HCT116 (cell line): ENCODE measurements around the gene RPL15. TPM values are rescaled to one million over a fixed set of nuclear protein-coding genes. Genes with fewer than 3 reads are reported as not detected.

Experiments
- ATAC-seq: fragments of 200-7000 bp; cut with Tn5 transposase; 2 replicates; pipeline ENCODE4 v1.9.1; 2020; ENCODE audit warnings: mild to moderate bottlenecking, moderate library complexity
- BruUV-seq: library from RNA; stranded (reverse); fragments of 400-500 nt; replicated peaks from 2 replicates; lab custom pipeline; 2021; lab: Mats Ljungman, UMichigan
- CTCF ChIA-PET: fragments of 300-600 bp; sonication (Branson Sonifier 250); formaldehyde crosslinking; loops from one replicate; lab custom pipeline; 2021; ENCODE audit warnings: antibody characterized with exemption; lab: Charles Lee
- POLR2A ChIA-PET: fragments of 300-600, 350-600 bp; sonication (Branson Sonifier 250); formaldehyde crosslinking; loops from one replicate; lab custom pipeline; 2021; ENCODE audit warnings: antibody characterized with exemption; lab: Charles Lee
- RAD21 ChIA-PET, 2 experiments: fragments of 300-600 bp; sonication (Branson Sonifier 250); formaldehyde crosslinking; loops; one replicate each; lab custom pipeline; 2023; ENCODE audit warnings: low total read pairs in 2 of 2; ENCODE audit not compliant: uncharacterized antibody in 2 of 2, unreplicated experiment in 2 of 2, low non-redundant PET in 1 of 2; lab: Charles Lee
- DNase-seq: peaks from one replicate; pipeline ENCODE4 v3.0.0-alpha.2; 2010; ENCODE audit warnings: low read depth, low spot score
- H2AFZ ChIP-seq: fragments of 200-600 bp; shearing (Covaris generic), sonication (generic); 2 replicates; pipeline ENCODE4 v1.6.1; 2017; ENCODE audit warnings: low read depth, mixed run types, mixed read lengths, antibody characterized with exemption, low read length; ENCODE audit not compliant: poor library complexity, severe bottlenecking
- H3K27ac ChIP-seq: 2 replicates; pipeline ENCODE4 v1.5.1; 2012; ENCODE audit warnings: low read depth, low read length
- H3K27me3 ChIP-seq: fragments of 200-600 bp; sonication (generic); 2 replicates; pipeline ENCODE4 v1.6.1; 2016; ENCODE audit warnings: mixed run types, low read length, mixed read lengths; ENCODE audit not compliant: insufficient read depth
- H3K36me3 ChIP-seq, 2 experiments: fragments of 200-500 bp in 1 of 2; fragments of 200-600 bp in 1 of 2; sonication (Bioruptor generic) in 1 of 2; sonication (generic) in 1 of 2; 2 replicates each; pipeline versions ENCODE4 v1.5.1 to v1.6.1; 2014 to 2016; ENCODE audit warnings: low read length in 2 of 2, inconsistent platforms in 1 of 2, mixed read lengths in 1 of 2, mixed run types in 1 of 2; ENCODE audit not compliant: insufficient read depth in 2 of 2, control insufficient read depth in 1 of 2
- H3K4me1 ChIP-seq, 2 experiments: fragments of 200-600 bp in 1 of 2; sonication (generic) in 1 of 2; 2 replicates each; pipeline versions ENCODE4 v1.5.1 to v1.6.1; 2012 to 2017; ENCODE audit warnings: low read length in 2 of 2, inconsistent platforms in 1 of 2, mild to moderate bottlenecking in 1 of 2, mixed read lengths in 1 of 2, mixed run types in 1 of 2, moderate library complexity in 1 of 2; ENCODE audit not compliant: insufficient read depth in 2 of 2, control insufficient read depth in 1 of 2
- H3K4me2 ChIP-seq: fragments of 200-600 bp; sonication (generic); 2 replicates; pipeline ENCODE4 v1.6.1; 2017; ENCODE audit warnings: mixed run types, low read length, mixed read lengths
- H3K4me3 ChIP-seq, 2 experiments: fragments of 200-600 bp in 1 of 2; sonication (generic) in 1 of 2; replicated peaks in 1 of 2; 2 replicates each; pipeline ENCODE4 v1.5.1; 2011 to 2016; ENCODE audit warnings: low read length in 2 of 2, control low read depth in 1 of 2, low read depth in 1 of 2, mild to moderate bottlenecking in 1 of 2, mixed read lengths in 1 of 2, mixed run types in 1 of 2
- H3K79me2 ChIP-seq: fragments of 200-600 bp; sonication (generic); 2 replicates; pipeline ENCODE4 v1.6.1; 2017; ENCODE audit warnings: mild to moderate bottlenecking, mixed run types, low read length, moderate library complexity, mixed read lengths; ENCODE audit not compliant: insufficient read depth
- H3K9ac ChIP-seq: fragments of 200-600 bp; sonication (generic); 2 replicates; pipeline ENCODE4 v1.6.1; 2016; ENCODE audit warnings: low read length, mixed read lengths
- H3K9me2 ChIP-seq: fragments of 200-600 bp; sonication (generic), shearing (Covaris generic); 2 replicates; pipeline ENCODE4 v1.6.1; 2017; ENCODE audit warnings: mixed run types, mild to moderate bottlenecking, moderate library complexity; ENCODE audit not compliant: insufficient read depth
- H3K9me3 ChIP-seq, 2 experiments: fragments of 200-500 bp in 1 of 2; fragments of 200-600 bp in 1 of 2; sonication (Bioruptor generic) in 1 of 2; sonication (generic) in 1 of 2; 2 replicates each; pipeline ENCODE4 v1.6.1; 2014 to 2017; ENCODE audit warnings: low read length in 2 of 2, mixed read lengths in 2 of 2, inconsistent platforms in 1 of 2, low read depth in 1 of 2, mild to moderate bottlenecking in 1 of 2, mixed run types in 1 of 2, moderate library complexity in 1 of 2; ENCODE audit not compliant: control insufficient read depth in 1 of 2, insufficient read depth in 1 of 2
- H4K20me1 ChIP-seq: fragments of 200-600 bp; sonication (generic), shearing (Covaris generic); 2 replicates; pipeline ENCODE4 v1.6.1; 2017; ENCODE audit warnings: mixed run types, mild to moderate bottlenecking, moderate library complexity; ENCODE audit not compliant: insufficient read depth
- EGR1 ChIP-seq: IDR thresholded peaks from 2 replicates; pipeline ENCODE4 v1.6.1; 2012; ENCODE audit warnings: low read depth
- ELF1 ChIP-seq: IDR thresholded peaks from 2 replicates; pipeline ENCODE4 v1.6.1; 2012; ENCODE audit warnings: low read depth, borderline replicate concordance
- EZH2phosphoT487 ChIP-seq: fragments of 200-600 bp; IDR thresholded peaks from 2 replicates; pipeline ENCODE4 v1.6.1; 2018; ENCODE audit warnings: antibody characterized with exemption, borderline replicate concordance
- FOSL1 ChIP-seq: IDR thresholded peaks from 2 replicates; pipeline ENCODE4 v1.6.1; 2012; ENCODE audit warnings: low read depth
- JUND ChIP-seq: IDR thresholded peaks from 2 replicates; pipeline ENCODE4 v1.6.1; 2012
- POLR2A ChIP-seq: IDR thresholded peaks from 2 replicates; pipeline ENCODE4 v1.7.0; 2011; ENCODE audit warnings: borderline replicate concordance; ENCODE audit not compliant: insufficient read depth, insufficient read length; ENCODE audit errors: extremely low read depth
- POLR2AphosphoS5 ChIP-seq: IDR thresholded peaks from 2 replicates; pipeline ENCODE4 v1.6.1; 2011; ENCODE audit warnings: mild to moderate bottlenecking, low read depth, low read length, moderate library complexity
- RAD21 ChIP-seq: IDR thresholded peaks from 2 replicates; pipeline ENCODE4 v1.6.1; 2012; ENCODE audit warnings: low read depth, mild to moderate bottlenecking
- SIN3A ChIP-seq: IDR thresholded peaks from 2 replicates; pipeline ENCODE4 v1.6.1; 2012; ENCODE audit warnings: low read depth
- SRF ChIP-seq: IDR thresholded peaks from 2 replicates; pipeline ENCODE4 v1.6.1; 2012; ENCODE audit warnings: low read depth
- TCF7L2 ChIP-seq: IDR thresholded peaks from 2 replicates; pipeline ENCODE4 v1.7.0; 2011; ENCODE audit warnings: borderline replicate concordance, inconsistent platforms; ENCODE audit not compliant: insufficient read depth, insufficient read length; ENCODE audit errors: extremely low read depth
- ZFX ChIP-seq: fragments of 450-650 bp; IDR thresholded peaks from 2 replicates; pipeline ENCODE4 v1.6.1; 2017
- ZNF274 ChIP-seq: fragments of 200-500 bp; sonication (Bioruptor generic); IDR thresholded peaks from 2 replicates; pipeline ENCODE4 v1.6.1; 2014; ENCODE audit warnings: mild to moderate bottlenecking, low read depth, low read length, inconsistent platforms
- intact Hi-C: fragments of 100-400 bp; cut with micrococcal nuclease; formaldehyde crosslinking; loops from 2 replicates; pipeline ENCODE4 v1.10.0; 2022
- total RNA-seq: library from RNA; stranded (reverse); gene quantifications from one replicate; pipeline ENCODE4 v1.2.1, GENCODE V29; 2021; ENCODE audit not compliant: unreplicated experiment
- TF ChIP-seq, protein P1 (sequence below): IDR thresholded peaks from 2 replicates; pipeline ENCODE4 v1.6.1; 2012
- TF ChIP-seq, protein P2 (sequence below), 3 experiments: fragments of 200-600 bp in 1 of 3; sonication (generic) in 1 of 3; IDR thresholded peaks in 2 of 3; conservative IDR thresholded peaks in 1 of 3; 2 replicates each; pipeline ENCODE4 v1.5.1; 2012 to 2017; ENCODE audit warnings: low read depth in 2 of 3, low read length in 2 of 3, antibody characterized with exemption in 1 of 3, borderline replicate concordance in 1 of 3, control low read depth in 1 of 3, mild to moderate bottlenecking in 1 of 3, mixed read lengths in 1 of 3, mixed run types in 1 of 3, moderate library complexity in 1 of 3; ENCODE audit not compliant: insufficient read depth in 1 of 3
- TF ChIP-seq, protein P3 (sequence below): IDR thresholded peaks from 2 replicates; pipeline ENCODE4 v1.6.1; 2012
- TF ChIP-seq, protein P4 (sequence below): IDR thresholded peaks from 2 replicates; pipeline ENCODE4 v1.6.1; 2012; ENCODE audit warnings: low read depth
- TF ChIP-seq, protein P5 (sequence below): IDR thresholded peaks from 2 replicates; pipeline ENCODE4 v1.6.1; 2011; ENCODE audit warnings: mild to moderate bottlenecking, low read length, moderate library complexity; ENCODE audit not compliant: insufficient replicate concordance; ENCODE audit errors: extremely low read depth

Gene RPL15
- total RNA-seq, 1 experiment from 2014 or later = 2,177 TPM

DNA sequence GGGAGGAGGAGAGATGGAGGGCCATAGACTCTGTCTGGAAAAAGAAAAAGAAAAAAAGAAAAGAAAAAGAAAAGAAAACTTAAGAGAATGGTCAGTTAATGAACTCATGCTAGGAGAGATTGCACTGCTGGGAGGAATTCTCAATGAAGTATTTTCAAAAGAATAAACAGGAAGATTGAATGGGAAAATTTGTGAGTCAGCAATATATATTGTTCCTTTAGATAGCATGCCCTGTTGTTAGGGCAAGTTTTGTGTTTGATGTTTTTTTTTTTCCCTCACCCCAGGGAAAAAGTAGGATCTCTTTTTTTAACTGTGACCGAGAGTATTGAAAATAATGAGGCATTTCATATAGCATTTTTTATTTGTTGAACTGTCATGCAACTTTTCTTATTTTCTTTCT, 20.4 kb downstream of the RPL15 start:
- TF ChIP-seq SRF (no peak), POLR2AphosphoS5 (no peak), EGR1 (no peak), ZFX (no peak), TCF7L2 (no peak), ELF1 (no peak), SIN3A (no peak), JUND (no peak), ZNF274 (no peak), POLR2A (no peak), FOSL1 (no peak), EZH2phosphoT487 (no peak), RAD21 (no peak)
- TF ChIP-seq, protein P1, sequence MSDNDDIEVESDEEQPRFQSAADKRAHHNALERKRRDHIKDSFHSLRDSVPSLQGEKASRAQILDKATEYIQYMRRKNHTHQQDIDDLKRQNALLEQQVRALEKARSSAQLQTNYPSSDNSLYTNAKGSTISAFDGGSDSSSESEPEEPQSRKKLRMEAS = no peak
- TF ChIP-seq, protein P2, sequence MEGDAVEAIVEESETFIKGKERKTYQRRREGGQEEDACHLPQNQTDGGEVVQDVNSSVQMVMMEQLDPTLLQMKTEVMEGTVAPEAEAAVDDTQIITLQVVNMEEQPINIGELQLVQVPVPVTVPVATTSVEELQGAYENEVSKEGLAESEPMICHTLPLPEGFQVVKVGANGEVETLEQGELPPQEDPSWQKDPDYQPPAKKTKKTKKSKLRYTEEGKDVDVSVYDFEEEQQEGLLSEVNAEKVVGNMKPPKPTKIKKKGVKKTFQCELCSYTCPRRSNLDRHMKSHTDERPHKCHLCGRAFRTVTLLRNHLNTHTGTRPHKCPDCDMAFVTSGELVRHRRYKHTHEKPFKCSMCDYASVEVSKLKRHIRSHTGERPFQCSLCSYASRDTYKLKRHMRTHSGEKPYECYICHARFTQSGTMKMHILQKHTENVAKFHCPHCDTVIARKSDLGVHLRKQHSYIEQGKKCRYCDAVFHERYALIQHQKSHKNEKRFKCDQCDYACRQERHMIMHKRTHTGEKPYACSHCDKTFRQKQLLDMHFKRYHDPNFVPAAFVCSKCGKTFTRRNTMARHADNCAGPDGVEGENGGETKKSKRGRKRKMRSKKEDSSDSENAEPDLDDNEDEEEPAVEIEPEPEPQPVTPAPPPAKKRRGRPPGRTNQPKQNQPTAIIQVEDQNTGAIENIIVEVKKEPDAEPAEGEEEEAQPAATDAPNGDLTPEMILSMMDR (IDR thresholded peaks at IDR 0.05 in 2 of 3, conservative IDR thresholded peaks at IDR 0.05 in 1 of 3; ENCODE audit: borderline replicate concordance in 1 of 3, insufficient read depth in 1 of 3, low read depth in 2 of 3, low read length in 2 of 3) = no peak
- TF ChIP-seq, protein P3, sequence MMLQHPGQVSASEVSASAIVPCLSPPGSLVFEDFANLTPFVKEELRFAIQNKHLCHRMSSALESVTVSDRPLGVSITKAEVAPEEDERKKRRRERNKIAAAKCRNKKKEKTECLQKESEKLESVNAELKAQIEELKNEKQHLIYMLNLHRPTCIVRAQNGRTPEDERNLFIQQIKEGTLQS = no peak
- TF ChIP-seq, protein P4, sequence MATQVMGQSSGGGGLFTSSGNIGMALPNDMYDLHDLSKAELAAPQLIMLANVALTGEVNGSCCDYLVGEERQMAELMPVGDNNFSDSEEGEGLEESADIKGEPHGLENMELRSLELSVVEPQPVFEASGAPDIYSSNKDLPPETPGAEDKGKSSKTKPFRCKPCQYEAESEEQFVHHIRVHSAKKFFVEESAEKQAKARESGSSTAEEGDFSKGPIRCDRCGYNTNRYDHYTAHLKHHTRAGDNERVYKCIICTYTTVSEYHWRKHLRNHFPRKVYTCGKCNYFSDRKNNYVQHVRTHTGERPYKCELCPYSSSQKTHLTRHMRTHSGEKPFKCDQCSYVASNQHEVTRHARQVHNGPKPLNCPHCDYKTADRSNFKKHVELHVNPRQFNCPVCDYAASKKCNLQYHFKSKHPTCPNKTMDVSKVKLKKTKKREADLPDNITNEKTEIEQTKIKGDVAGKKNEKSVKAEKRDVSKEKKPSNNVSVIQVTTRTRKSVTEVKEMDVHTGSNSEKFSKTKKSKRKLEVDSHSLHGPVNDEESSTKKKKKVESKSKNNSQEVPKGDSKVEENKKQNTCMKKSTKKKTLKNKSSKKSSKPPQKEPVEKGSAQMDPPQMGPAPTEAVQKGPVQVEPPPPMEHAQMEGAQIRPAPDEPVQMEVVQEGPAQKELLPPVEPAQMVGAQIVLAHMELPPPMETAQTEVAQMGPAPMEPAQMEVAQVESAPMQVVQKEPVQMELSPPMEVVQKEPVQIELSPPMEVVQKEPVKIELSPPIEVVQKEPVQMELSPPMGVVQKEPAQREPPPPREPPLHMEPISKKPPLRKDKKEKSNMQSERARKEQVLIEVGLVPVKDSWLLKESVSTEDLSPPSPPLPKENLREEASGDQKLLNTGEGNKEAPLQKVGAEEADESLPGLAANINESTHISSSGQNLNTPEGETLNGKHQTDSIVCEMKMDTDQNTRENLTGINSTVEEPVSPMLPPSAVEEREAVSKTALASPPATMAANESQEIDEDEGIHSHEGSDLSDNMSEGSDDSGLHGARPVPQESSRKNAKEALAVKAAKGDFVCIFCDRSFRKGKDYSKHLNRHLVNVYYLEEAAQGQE = no peak
- TF ChIP-seq, protein P5, sequence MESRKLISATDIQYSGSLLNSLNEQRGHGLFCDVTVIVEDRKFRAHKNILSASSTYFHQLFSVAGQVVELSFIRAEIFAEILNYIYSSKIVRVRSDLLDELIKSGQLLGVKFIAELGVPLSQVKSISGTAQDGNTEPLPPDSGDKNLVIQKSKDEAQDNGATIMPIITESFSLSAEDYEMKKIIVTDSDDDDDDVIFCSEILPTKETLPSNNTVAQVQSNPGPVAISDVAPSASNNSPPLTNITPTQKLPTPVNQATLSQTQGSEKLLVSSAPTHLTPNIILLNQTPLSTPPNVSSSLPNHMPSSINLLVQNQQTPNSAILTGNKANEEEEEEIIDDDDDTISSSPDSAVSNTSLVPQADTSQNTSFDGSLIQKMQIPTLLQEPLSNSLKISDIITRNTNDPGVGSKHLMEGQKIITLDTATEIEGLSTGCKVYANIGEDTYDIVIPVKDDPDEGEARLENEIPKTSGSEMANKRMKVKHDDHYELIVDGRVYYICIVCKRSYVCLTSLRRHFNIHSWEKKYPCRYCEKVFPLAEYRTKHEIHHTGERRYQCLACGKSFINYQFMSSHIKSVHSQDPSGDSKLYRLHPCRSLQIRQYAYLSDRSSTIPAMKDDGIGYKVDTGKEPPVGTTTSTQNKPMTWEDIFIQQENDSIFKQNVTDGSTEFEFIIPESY = no peak
- TF ChIP-seq, all 23 proteins: peak for 0
- intact Hi-C loops = no loop called here
- no peaks in the 10 kb centered on the region for H3K36me3 ChIP-seq
- no peak for DNase-seq
- no peak overlapping the region for H3K9ac ChIP-seq
- H3K79me2 ChIP-seq = no peaks in the 10 kb centered on the region
- CTCF ChIA-PET = no interaction called here
- no peak overlapping the region for H3K27ac ChIP-seq
- H2AFZ ChIP-seq = no peak overlapping the region
- ATAC-seq = no peak
- no peak overlapping the region for H3K4me2 ChIP-seq
- H3K9me3 ChIP-seq = no peaks in the 10 kb centered on the region
- no TSS peak for BruUV-seq
- H3K4me1 ChIP-seq = no peaks in the 10 kb centered on the region
- H3K9me2 ChIP-seq = no peaks in the 10 kb centered on the region
- H3K4me3 ChIP-seq = no peak overlapping the region
- RAD21 ChIA-PET = no interaction called here
- H3K27me3 ChIP-seq = no peaks in the 10 kb centered on the region
- H4K20me1 ChIP-seq = no peaks in the 10 kb centered on the region
- POLR2A ChIA-PET = interaction anchor here (1.0 kb wide), 2 partner anchors 20 to 21 kb away, joined by 4 read pairs; partner anchors contain the start of genes NKIRAS1 and RPL15
